ENCODE data around the gene CASP5.

The CASP5 gene

DNA sequence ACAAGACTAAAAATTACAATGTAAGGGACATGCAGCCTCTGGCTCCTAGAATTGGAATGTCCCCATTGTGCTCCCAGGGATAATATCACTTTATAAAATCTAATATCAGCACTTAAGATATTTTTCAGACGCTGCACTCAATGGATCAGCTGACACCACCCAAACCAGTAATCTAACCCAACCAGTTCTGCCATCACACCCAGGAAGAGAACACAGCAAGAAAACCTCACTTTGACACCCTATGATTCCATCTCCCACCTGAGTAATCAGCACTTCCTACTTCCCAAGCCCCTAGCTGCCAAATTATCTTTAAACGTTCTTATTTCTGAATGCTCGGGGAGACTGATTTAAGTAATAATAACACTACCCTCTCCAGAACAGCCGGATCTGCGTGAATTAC is 57.2 kb downstream of the CASP5 start:
- DNase-seq: no peak

DNA sequence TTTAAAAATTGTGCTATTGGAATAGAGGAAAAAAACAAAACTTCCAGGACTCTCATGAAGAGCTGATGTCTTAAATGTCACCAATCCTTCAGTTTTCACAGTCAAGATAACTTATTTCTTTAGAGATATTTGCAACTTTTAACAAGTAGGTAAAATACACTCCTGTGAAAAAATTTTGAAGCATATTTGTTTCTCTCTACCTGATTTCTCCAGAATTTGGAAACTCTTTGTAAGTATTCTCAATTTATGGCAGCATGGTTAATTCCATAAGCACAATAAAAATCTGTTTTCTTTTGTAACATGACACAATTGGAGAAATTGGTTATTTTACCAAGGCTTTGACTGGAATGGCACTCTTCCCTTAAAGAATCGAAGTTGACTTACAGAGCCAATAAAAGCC is 58.7 kb downstream of the CASP5 start:
- no peak for DNase-seq

DNA sequence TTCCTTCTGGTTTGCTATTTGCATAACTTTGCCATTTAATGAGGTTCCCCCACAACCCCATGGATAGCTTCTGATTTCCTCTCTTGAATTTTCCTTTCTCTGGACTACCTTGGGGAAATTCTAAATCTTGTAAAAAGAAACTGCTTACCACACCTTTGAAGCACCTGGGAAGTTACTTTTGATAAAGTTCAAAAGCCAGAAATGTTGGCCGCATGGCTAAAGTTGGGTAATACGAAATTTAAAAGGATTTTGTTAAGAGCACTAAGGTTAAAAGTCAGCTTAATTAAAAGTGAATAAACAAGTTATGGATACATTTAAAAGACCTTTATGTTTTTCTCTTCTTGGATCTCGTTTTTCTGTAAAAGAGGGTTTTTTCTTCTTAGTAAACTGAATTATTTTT is 60.1 kb downstream of the CASP5 start:
- DNase-seq: no peak

DNA sequence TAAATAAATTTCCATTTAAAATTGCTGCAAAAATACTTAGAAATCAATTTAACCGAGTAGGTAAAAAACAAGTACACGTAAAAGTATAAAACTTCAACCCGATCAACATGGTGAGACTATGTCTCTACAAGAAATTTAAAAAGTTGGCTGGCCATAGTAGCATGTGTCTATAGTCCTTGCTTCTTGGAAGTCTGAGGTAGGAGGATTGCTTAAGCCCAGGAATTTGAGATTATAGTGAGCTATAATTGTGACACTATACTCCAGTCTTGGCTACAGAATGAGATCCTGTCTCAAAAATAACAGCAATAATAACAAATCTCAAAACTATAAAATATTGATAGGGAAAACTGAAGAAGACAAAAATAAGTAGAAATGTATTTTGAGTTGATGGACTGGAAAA is 65.7 kb downstream of the CASP5 start:
- DNase-seq: no peak

DNA sequence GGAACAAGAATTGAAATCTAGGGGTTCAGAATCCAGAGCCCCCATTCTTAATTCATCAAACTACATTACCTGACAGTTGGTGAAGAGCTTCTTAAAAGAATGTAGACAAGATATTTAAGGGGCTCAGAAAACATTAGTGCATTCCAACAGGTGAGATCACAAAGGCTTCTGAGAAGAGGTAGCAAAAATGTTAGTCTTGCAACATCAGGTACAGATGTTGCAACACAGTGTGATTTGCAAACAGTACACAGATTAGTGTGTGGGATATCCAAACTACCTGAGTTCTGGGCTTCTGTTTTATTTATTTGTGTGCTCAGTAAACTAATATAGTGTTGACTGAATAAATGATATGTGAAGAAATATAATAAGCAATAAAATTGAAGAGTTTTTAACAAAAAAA is 66.4 kb downstream of the CASP5 start:
- DNase-seq: no peak

DNA sequence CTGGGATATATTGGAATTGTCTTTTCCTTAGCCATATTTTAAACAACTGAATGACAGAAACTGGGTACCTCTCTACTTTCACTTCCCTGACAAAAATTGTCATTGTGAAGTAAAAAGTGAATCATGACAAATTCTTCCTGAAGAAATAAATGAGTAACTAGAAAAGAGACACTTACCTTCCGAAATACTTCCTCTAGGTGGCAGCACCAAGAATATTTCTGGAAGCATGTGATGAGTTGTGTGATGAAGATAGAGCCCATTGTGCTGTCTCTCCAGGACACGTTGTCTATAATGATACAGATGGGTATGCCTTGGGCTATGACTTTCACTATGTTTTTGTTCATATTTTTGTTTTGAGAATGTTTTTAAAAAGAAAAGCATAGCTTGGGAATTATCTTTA is 76.1 kb downstream of the CASP5 start:
- DNase-seq: no peak

Measured in activated CD8-positive, alpha-beta memory T cell treated with anti-CD3 and anti-CD28 coated beads, Interleukin-2, amount 50 U/mL, for 4 hours (primary cell).